Dermis blood vessel endothelial cell (primary cell): ENCODE results near the gene PSG1. TPM values are rescaled to one million over a fixed set of nuclear protein-coding genes. Genes with fewer than 3 reads are reported as not detected.
"Not testable (repeated sequence)": the region's sequence is repeated elsewhere in the genome, so short reads cannot be mapped to it uniquely, and the experiment has no call there.

Experiments
- DNase-seq: peaks from one replicate; pipeline ENCODE4 v3.0.0; 2010
- total RNA-seq: library from RNA; depleted of rRNA; stranded (reverse); fragments of >200 nt; gene quantifications from 2 replicates; pipeline ENCODE4 v1.2.3, GENCODE V29; 2014

PSG1 gene
- total RNA-seq: under 0.01 TPM in 1 of 2 replicates, not detected in the other

DNA sequence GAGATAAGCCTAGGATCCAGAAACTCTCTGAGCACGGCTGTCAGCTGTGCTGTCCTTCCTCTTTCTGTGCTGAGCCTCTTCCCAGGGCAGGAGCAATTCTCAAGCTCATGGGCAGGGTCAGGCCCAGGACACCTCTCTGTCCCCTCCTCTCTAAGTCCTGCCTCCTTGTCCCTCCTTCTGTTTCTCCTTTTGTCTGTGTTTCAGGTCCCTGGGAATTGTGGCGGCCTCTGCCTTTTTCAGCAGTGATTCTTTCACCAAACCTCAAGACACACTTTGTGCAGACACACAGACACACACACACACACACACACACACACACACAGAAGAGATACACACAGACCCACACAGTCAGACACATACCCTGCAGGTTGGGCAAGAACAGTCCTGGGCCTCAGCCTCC lies at the start of gene PSG1:
TSS of gene PSG1 (minus strand) at position 101 of the 400 bp plus-strand sequence. CDS start 132 bp downstream, outside the sequence.
- DNase-seq: no peak

DNA sequence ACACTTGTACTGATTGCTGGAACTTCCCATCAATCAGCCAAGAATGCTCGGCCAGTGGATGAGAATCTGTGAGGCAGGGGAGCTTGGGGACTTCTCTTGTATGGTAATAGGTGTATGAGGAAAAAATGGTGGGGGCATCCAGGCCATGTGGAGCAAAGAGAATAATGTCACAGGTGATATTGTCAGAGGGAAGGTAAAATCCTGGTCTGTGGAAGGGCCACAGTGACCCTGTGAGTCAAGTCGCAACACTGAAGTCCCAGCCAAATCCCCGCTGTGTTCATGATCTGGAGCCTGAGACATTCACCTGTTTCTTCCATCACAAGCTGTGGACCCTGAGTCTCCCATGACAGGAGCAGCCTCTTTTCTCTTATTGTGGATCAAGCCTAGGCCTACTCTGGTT lies 49.4 kb upstream of the PSG1 start:
- DNase-seq: no peak

DNA sequence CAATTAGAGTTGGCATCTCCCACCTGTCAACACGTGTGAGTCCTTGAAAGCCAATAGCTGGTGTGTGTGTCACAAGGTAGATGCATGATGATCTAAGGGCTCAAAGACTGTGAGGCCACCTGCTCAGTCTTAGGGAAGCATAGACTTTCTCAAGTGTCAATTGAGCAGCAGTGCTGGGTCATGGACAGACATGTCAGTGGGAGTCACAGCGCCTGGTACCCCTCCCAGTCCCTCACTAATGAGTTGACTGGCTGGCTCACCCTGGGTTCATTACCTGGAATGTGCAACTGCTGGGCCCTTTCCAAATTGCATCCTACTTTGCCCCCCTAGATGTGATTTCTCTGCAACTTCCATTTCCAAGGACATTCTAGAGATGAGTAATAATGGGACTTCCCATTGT lies 47.3 kb upstream of the PSG1 start:
- DNase-seq: no peak

DNA sequence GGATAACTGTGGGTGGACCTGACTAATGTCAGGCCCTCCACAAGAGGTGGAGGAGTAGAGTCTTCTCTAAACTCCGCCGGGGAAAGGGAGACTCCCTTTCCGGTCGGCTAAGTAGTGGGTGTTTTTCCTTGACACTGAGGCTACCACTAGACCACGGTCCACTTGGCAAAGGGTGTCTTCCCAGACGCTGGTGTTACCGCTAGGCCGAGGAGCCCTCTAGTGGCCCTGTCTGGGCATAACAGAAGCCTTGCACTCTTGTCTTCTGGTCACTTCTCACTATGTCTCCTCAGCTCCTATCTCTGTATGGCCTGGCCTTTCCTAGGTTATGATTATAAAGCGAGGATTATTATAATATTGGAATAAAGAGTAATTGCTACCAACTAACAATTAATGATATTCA lies 43.6 kb upstream of the PSG1 start:
- peak; percentile 78 for DNase-seq

DNA sequence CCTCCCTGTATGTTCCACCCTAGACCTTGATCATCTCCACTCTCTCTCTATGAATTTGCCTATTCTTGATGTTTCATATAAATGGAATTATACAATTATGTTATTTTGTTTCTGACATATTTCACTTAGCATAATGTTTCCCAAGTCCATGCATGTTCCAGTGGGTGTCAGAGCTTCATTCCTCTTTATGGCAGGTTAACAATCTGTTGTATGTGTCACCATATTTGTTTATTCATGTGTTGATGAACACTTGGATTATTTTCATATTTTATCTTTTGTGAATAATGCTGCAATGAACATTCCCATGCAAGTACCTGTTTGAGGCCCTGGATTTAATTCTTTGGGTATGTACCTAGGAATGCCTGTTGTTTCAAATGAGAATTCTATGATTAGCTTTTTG lies 41.5 kb upstream of the PSG1 start:
- DNase-seq: not testable (repeated sequence)

DNA sequence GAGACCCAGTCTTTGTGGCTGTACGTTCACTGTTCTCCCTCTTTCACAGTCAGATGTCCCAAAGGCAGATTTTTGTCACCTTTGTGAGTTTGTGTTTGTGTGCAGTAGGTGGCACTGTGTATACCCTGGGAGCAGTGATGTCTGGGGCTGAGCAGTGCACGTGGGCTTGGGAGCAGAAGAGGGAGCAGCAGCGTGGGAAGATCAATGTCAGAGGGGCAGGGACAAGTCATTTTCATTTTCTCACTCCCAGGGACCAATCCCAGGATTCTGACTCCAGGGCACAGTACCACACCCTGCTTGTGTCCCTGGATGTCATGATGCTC lies 40.2 kb upstream of the PSG1 start:
- no peak for DNase-seq

DNA sequence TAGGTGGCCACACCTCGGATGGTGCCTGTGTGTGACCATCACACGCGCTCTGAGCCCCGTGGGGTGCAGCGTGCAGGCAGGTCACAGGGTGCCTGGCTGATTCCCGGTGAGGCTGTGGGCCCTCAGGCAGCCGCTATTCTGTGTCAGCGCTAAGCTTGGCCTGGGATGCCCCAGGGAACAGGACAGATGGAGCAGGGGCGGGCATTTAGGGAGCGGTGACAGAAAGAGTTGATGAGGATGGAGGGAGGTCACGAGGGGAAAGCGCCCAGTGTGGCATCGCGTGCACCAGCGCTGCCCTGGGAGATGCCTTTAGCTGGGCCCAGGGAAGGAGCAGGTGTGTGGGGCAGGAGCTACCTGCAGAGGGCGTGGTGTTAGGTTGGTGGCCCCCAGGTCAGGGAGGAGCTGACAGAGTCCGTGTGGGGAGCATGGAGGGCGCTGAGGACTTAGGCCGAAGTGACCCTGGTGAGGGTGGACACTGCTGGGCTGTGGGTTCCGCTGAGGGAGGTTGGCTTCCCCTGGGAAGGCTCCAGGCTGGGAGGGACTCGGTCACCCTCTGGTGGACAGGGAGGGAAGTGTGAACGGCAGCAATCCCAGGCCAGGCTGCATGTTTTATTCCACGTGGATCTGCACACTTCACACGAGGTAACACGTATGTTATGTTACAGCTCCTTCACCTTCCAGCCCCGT lies 39.7 kb upstream of the PSG1 start:
- DNase-seq: peak; percentile 38

DNA sequence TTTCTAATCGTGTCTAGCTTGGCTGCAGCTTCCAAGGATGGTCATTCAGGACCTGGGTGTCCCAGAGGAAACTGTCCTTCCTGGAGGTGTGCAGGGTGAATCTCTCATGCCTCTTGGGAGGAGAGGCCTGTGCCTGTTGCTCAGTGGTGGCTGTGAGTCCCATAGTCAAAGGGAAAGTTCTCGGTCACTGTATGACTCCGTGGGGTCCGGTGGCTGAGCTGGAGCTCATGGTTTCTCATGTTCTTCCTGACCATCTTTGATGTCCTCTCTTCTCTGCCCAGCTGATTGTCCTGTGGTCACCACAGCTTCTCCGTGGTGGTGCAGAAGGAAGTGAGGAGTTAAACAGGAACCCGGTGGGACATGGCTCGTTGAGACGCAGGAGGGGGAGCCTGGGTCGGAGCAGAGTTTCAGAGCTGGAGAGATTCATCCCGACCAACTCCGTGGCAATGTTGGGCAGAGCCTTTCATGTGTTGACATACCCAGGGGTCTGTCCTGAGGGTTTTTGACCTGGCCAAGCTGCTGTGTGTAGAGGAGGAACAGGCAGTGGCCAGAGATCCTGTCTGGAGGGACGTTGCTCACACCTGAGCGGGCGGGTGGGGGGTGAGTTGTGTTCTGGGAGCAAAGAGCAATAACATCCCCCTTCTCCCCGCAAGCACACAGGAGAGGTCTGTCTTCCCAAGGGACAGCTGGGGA lies 39.0 kb upstream of the PSG1 start:
- not testable (repeated sequence) for DNase-seq

DNA sequence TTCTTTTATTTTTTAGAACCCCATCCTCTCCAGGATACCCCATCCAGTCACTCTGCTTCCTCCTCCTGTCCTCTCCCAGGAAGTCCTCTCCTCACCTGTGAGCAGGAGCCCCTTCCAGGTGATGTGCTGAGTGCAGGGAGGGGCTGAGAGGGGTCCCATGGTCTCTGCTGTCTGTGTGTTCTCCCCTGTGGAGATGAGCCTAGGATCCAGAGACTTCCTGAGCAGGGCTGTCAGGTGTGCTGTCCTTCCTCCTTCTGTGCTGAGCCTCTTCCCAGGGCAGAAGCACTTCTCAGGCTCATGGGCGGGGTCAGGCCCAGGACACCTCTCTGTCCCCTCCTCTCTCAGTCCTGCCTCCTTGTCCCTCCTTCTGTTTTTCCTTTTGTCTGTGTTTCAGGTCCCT lies 38.1 kb upstream of the PSG1 start, which contains the start of gene PSG6:
TSS of gene PSG6 (minus strand) at position 261 of the 400 bp plus-strand sequence. CDS start at position 159, 102 bp downstream.
- not testable (repeated sequence) for DNase-seq

DNA sequence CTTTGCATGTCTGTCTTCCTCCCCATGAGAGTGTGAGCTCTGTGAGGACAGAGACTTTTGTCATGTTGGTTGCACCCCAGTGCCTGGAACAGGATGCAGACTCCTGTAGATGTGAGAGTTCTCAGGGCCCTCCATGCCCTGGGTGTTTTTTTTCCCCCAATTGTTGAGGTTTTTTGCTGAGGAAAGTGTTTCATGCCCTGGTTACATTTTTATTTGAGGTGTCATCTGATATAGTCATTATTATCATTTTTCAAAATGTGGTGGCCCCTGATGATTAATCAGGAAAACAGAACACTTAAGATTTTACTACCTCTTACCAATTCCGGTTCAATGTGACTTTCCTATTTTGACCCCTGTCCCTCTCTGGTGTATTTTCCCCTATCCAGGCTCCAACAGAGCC lies 37.4 kb upstream of the PSG1 start:
- not testable (repeated sequence) for DNase-seq

DNA sequence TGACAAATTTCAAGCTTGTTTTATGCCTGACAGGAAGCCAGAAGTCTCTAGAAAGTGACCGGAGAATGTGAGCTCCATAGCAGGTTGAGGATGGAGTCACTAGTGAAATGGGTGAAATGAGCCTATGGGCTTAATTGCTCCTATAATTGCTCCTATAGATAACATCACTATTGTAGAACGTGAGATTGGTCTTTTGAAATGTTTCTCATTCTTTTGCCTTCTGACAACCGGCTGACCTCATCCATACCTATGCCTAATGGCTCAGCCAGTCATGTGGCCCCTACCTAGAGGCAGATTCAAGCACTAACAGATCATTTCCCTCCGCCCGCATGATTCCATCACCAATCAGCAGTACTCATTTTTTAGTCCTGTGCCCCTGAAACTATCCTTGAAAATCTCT lies 34.0 kb upstream of the PSG1 start:
- DNase-seq: not testable (repeated sequence)

DNA sequence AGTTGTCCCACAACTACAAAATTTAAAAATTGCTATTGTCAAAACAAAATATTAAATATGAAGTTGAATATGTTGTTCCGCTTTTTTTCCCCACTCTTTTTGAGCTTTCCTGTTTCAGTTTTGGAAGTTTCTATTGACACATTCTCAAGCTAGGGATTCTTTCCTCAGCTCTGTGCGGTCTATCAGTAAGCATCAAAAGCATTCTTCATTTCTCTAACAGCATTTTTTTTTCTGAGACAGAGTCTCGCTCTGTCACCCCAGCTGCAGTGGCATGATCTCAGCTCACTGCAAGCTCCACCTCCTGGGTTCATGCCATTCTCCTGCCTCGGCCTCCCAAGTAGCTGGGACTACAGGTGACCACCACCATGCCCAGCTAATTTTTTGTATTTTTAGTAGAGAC lies 33.4 kb upstream of the PSG1 start:
- DNase-seq: not testable (repeated sequence)

DNA sequence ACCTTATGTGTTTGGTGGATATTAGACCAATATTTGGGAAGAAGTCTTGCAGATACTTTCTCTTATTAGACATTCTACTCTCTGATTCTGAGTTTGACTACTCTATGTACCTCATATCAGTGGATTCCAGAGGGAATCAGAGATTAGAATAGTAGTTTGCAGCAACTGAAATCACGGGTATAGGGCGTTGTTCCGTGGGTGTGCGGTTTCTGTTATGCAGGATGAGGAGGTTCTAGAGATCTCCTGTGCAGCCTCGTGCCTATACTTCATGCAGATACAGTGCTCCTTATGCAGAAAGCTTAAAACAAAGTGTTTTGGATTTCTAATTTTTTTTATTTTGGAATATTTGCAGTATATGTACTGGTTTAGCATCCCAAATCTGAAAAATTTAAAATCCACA lies 32.2 kb upstream of the PSG1 start:
- not testable (repeated sequence) for DNase-seq

DNA sequence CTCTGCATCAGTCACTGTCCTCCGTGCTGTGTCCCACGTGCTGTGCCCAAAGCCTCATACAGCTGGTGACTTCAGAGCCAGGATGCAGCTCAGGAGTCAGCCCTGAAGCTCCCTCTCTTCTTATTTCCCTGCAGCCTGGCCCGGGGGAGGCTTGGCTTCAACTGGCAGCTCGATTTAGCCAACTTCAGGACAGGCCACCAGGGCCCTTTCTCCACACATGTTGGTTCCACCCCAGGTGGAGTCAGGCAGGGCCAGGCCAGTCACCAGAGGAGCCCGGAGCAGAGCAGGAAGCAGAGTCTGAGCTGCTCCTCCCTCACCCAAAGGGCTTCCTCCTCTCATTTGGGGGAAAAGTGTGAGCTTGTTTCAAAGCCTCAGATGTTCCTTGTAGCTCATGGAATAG lies 26.6 kb upstream of the PSG1 start:
- not testable (repeated sequence) for DNase-seq

DNA sequence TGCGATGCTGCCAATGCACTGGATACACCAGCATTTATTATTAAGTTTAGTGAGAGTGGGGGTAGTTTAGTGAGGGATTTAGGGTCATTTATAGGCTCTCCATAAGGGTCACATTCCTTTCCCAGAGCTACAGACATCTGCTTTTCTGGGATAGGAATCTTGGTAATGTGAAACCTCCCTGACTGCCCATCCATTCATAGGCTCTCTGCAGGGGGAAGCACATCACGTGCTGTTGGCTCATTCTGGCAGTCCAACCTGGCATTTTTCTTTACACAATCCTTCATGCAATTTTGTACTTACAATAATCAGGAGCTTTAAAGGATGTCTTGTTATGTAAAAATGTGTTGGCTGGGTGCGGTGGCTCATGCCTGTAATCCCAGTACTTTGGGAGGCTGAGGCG lies 21.0 kb upstream of the PSG1 start:
- not testable (repeated sequence) for DNase-seq

DNA sequence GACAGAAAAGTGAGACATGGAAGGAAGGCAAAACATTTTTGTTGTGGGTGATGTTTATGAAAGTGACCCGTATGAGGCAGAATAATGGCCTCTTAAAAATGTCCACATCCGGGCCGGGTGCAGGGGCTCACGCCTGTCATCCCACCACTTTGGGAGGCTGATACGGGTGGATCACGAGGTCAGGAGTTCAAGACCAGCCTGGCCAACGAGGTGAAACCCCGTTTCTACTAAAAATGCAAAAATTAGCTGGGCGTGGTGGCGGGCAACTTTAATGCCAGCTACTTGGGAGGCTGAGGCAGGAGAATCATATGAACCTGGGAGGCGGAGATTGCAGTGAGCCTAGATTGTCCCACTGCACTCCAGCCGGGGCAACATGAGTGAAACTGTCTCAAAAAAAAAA lies 20.2 kb upstream of the PSG1 start:
- not testable (repeated sequence) for DNase-seq

DNA sequence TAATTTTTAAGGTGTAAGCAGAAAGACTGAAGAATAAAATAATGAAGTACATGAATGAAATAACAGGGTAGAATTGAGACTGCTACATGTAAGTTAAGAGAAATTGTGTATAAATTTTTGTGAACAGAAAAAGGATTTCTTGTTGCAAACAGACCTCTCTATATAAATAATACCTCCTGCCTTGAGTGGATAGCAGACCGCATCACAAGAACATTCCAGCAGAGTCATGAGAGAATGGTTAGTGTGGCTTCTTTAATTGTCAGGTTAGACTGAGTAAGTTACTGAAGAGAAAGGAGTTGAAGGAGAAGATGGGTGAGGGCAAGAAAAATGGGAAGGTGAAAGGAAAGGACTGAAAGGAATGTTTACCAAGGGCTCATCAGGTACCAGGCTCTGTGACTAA lies 19.6 kb upstream of the PSG1 start:
- not testable (repeated sequence) for DNase-seq

DNA sequence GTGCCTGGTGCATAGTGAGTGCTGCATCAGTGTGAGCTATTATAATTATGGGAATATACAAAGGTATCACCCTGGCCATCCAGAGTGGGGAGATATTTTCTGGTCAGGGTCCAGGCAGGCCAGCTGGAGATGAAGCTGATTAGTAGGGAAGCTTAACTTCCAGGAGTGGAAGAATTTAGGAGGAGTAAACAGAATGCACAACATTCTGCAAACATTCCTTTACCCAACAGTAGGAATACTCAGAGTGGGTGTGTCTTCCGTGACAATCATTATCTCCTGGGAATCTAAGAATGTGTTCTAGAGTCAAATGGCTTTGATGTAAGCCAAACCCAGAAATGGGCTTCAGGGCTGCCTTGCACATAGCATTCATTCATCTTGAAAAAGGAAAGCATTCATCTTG lies 19.1 kb upstream of the PSG1 start:
- DNase-seq: not testable (repeated sequence)

DNA sequence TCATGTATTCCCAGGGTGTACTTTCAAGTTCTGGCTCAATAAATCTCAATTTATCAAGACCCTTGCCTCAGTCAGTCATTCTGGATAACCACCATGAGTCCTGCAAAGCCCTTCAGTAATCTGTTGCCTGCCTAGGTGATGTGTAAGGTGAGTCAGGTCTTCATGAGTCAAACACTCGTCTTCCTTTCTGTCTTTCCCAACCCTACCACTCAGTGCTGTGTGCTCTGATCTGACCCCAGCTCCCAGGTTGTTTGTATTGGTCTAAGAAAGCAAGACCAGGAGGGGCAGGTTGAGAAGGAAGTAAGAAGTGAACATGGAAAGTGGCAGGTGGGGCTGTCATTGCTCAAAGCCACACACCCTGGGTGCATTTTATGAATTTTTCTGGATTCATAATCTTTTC lies 18.2 kb upstream of the PSG1 start:
- DNase-seq: not testable (repeated sequence)

DNA sequence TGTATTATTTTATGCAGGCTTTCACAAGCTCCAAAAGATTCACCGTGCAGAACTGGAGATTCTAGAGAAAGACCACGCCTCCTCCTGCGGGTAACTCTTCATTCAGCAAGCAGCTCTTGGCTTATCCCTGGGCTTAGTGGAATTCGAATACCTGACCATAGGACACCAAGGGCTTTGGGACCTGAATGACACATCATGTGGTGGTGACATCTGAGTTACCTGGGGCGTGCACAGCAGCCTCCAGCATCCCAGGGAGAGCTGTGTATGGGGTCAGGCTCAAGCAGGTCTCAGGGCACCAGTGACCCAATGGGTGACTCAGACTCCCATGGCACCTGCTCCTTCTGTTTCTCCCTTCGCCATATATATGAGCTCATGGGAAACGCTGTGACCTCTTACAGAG lies 10.9 kb upstream of the PSG1 start:
- not testable (repeated sequence) for DNase-seq

DNA sequence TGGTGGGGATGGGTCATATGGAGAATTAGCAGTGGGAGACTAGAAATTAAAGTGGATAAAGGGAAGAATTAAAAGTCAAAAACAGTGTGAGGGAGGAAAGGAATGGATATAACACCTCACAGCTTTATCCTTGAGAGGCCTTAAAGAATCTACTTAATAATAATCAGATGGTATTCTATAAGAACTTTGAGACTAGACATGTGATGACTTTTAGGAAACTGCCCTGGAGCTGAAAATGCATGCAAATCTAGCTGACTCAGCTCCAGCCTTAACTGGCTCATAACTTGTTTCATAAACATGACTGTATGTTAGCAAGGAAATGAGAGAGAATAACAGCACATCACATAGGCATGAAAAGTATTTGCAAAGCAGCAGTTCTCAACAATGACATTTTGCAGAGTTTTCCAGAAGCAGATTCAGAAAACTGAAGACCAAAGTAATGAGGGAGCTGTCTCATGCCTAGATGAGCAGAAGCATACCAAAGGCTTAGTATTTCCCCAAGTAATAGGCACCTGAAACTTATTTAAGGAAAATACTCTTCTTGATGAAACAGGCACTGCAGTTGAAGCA lies 8.4 kb upstream of the PSG1 start:
- DNase-seq: not testable (repeated sequence)

DNA sequence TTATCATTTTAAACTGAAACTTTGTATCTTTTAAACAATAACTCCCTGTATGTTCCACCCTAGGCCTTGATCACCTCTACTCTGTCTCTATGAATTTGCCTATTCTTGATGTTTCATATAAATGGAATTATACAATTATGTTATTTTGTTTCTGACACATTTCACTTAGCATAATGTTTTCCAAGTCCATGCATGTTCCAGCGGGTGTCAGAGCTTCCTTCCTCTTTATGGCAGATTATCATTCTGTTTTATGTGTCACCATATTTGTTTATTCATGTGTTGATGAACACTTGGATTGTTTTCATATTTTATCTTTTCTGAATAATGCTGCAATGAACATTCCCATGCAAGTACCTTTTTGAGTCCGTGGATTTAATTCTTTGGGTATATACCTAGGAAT lies 3.2 kb upstream of the PSG1 start:
- peak; percentile 10 for DNase-seq

DNA sequence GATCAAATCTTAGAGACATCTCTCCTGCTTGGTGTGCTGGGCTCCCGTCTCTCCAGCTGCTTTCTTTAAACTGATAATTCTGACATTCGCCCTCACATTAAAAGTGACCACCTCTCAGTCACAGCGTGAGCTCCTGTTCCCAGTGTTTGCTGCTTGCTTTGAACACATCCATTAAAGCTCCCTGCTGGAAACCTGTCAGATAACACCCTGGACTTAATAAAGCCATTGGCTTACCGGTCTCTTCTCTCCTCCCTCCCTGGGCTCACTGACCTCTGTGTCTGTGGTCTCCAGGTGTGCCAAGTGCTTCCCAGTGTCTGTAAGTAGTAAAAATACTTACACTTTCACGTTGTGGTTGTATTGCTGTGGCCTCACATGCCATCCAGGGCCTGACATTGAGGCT lies 2.5 kb upstream of the PSG1 start:
- not testable (repeated sequence) for DNase-seq

DNA sequence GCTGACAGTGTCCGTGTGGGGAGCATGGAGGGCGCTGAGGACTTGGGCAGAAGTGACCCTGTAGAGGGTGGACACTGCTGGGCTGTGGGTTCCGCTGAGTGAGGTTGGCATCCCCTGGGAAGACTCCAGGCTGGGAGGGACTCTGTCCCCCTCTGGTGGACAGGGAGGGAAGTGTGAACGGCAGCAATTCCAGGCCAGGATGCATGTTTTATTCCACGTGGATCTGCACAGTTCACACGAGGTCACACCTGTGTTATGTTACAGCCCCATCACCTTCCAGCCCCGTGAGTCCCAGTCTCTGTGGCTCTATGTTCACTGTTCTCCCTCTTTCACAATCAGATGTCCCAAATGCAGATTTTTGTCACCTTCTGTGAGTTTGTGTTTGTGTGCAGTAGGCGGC lies 1.8 kb upstream of the PSG1 start:
- DNase-seq: peak; percentile 29
